Neural progenitor cell (in vitro differentiated cells): Measurements from ENCODE around the gene XAB2. TPM values are rescaled to one million over a fixed set of nuclear protein-coding genes. Genes with fewer than 3 reads are reported as not detected.

ENCODE experiments used
- DNase-seq: peaks from one replicate; pipeline ENCODE4 v3.0.0-alpha.2; 2016; ENCODE audit warnings: low spot score
- H2AFZ ChIP-seq: fragments of 200-600 bp; sonication (generic); replicated peaks from 2 replicates; pipeline ENCODE4 v1.6.1; 2016; ENCODE audit warnings: antibody characterized with exemption
- H3F3A ChIP-seq: fragments of 200-600 bp; sonication (generic); 2 replicates; pipeline ENCODE4 v1.6.1; 2016; ENCODE audit warnings: antibody characterized with exemption, low read depth
- H3K27ac ChIP-seq: fragments of 200-600 bp; sonication (generic); 2 replicates; pipeline ENCODE4 v1.5.1; 2016; ENCODE audit warnings: mild to moderate bottlenecking
- H3K27me3 ChIP-seq: fragments of 200-600 bp; sonication (generic); 2 replicates; pipeline ENCODE4 v1.6.1; 2016; ENCODE audit warnings: mild to moderate bottlenecking, moderate library complexity
- H3K36me3 ChIP-seq: fragments of 200-600 bp; sonication (generic); 2 replicates; pipeline ENCODE4 v1.5.1; 2016
- H3K4me1 ChIP-seq: fragments of 200-600 bp; sonication (generic); 2 replicates; pipeline ENCODE4 v1.6.1; 2016; ENCODE audit warnings: mixed run types
- H3K4me2 ChIP-seq: fragments of 200-600 bp; sonication (generic); 2 replicates; pipeline ENCODE4 v1.6.1; 2016
- H3K4me3 ChIP-seq: fragments of 200-600 bp; sonication (generic); 2 replicates; pipeline ENCODE4 v1.5.1; 2016
- H3K79me2 ChIP-seq: fragments of 200-600 bp; sonication (generic); 2 replicates; pipeline ENCODE4 v1.6.1; 2016; ENCODE audit warnings: low read depth
- H3K9ac ChIP-seq: fragments of 200-600 bp; sonication (generic); 2 replicates; pipeline ENCODE4 v1.6.1; 2016
- H3K9me3 ChIP-seq: fragments of 200-600 bp; sonication (generic); 2 replicates; pipeline ENCODE4 v1.5.1; 2016; ENCODE audit warnings: low read depth
- H4K20me1 ChIP-seq: fragments of 200-600 bp; sonication (generic); 2 replicates; pipeline ENCODE4 v1.6.1; 2016; ENCODE audit warnings: low read depth
- H3K27ac Mint-ChIP-seq: 3 replicates; pipeline ENCODE4 v1.8.0; 2021; ENCODE audit warnings: mixed read lengths
- H3K27me3 Mint-ChIP-seq: 2 replicates; pipeline ENCODE4 v1.8.0; 2022; ENCODE audit warnings: low read depth, mild to moderate bottlenecking, inconsistent platforms, moderate library complexity, mixed read lengths; ENCODE audit not compliant: insufficient read depth
- H3K36me3 Mint-ChIP-seq: 3 replicates; pipeline ENCODE4 v1.8.0; 2021; ENCODE audit warnings: mixed read lengths
- H3K4me1 Mint-ChIP-seq: 3 replicates; pipeline ENCODE4 v1.8.0; 2021; ENCODE audit warnings: mixed read lengths
- H3K4me3 Mint-ChIP-seq: 3 replicates; pipeline ENCODE4 v1.8.0; 2021; ENCODE audit warnings: mild to moderate bottlenecking, moderate library complexity, mixed read lengths
- H3K9me3 Mint-ChIP-seq: 3 replicates; pipeline ENCODE4 v1.8.0; 2020; ENCODE audit warnings: mixed read lengths
- CTCF ChIP-seq: fragments of 200-600 bp; sonication (generic); IDR thresholded peaks from 2 replicates; pipeline ENCODE4 v1.5.1; 2017; ENCODE audit warnings: antibody characterized with exemption, mild to moderate bottlenecking
- EZH2 ChIP-seq: fragments of 200-600 bp; sonication (generic); IDR thresholded peaks from 2 replicates; pipeline ENCODE4 v1.6.1; 2017; ENCODE audit warnings: antibody characterized with exemption, mild to moderate bottlenecking, moderate library complexity
- EZH2phosphoT487 ChIP-seq: fragments of 200-600 bp; sonication (generic); IDR thresholded peaks from 2 replicates; pipeline ENCODE4 v1.6.1; 2017; ENCODE audit warnings: antibody characterized with exemption
- total RNA-seq: library from RNA; depleted of rRNA; stranded (reverse); fragments of >200 nt; gene quantifications from 2 replicates; pipeline ENCODE4 v1.2.3, GENCODE V29; 2015; ENCODE audit warnings: low replicate concordance

The XAB2 gene
- total RNA-seq, 1 donor from 2014 or later, result 30.9 TPM

- Mint-ChIP-seq H3K27me3 (peaks cover 17% of the 10 kb centered on the region), H3K9me3 (peaks cover 2% of the 10 kb centered on the region), H3K4me3 (no peak overlapping the region), H3K27ac (no peak overlapping the region), H3K4me1 (no peaks in the 10 kb centered on the region), H3K36me3 (no peaks in the 10 kb centered on the region)
- no peak overlapping the region for H2AFZ ChIP-seq
- H3K27me3 ChIP-seq, result peaks cover 10% of the 10 kb centered on the region
- no peaks in the 10 kb centered on the region for H3K36me3 ChIP-seq
- H3K79me2 ChIP-seq, result no peaks in the 10 kb centered on the region
- no peaks in the 10 kb centered on the region for H4K20me1 ChIP-seq
- H3K9me3 ChIP-seq, result no peaks in the 10 kb centered on the region
- H3K9ac ChIP-seq, result no peak overlapping the region
- H3F3A ChIP-seq, result peaks cover 17% of the 10 kb centered on the region
- H3K4me2 ChIP-seq, result no peak overlapping the region
- H3K4me1 ChIP-seq, result no peaks in the 10 kb centered on the region
- H3K27ac ChIP-seq, result no peak overlapping the region
- H3K4me3 ChIP-seq, result no peak overlapping the region
- TF ChIP-seq CTCF (no peak), EZH2 (no peak)
- DNase-seq, result no peak
Measured at GRCh38 chr19:7640803-7641202, 11.5 kb upstream of the XAB2 start.

- H3K9me3 Mint-ChIP-seq, result peaks cover 2% of the 10 kb centered on the region
- H3K9ac ChIP-seq, result no peak overlapping the region
- H4K20me1 ChIP-seq, result no peaks in the 10 kb centered on the region
- no peak overlapping the region for H3K27ac Mint-ChIP-seq
- peaks cover 22% of the 10 kb centered on the region for H3F3A ChIP-seq
- H3K27me3 ChIP-seq, result peaks cover 19% of the 10 kb centered on the region
- no peak overlapping the region for H3K4me3 ChIP-seq
- no peak overlapping the region for H3K27ac ChIP-seq
- H3K4me1 Mint-ChIP-seq, result no peaks in the 10 kb centered on the region
- H2AFZ ChIP-seq, result no peak overlapping the region
- peak overlapping the region; percentile 2 for H3K4me3 Mint-ChIP-seq
- H3K27me3 Mint-ChIP-seq, result peaks cover 19% of the 10 kb centered on the region
- TF ChIP-seq EZH2phosphoT487 (no peak), CTCF (no peak), EZH2 (no peak)
- no peak for DNase-seq
- no peaks in the 10 kb centered on the region for H3K79me2 ChIP-seq
- no peak overlapping the region for H3K4me2 ChIP-seq
- no peaks in the 10 kb centered on the region for H3K36me3 Mint-ChIP-seq
- H3K4me1 ChIP-seq, result no peaks in the 10 kb centered on the region
- no peaks in the 10 kb centered on the region for H3K9me3 ChIP-seq
- no peaks in the 10 kb centered on the region for H3K36me3 ChIP-seq
Measured at GRCh38 chr19:7639863-7640348, 10.6 kb upstream of the XAB2 start.

GRCh38 chr19:7638802-7639465 lies 9.6 kb upstream of the XAB2 start:
- Mint-ChIP-seq H3K27me3 (peaks cover 19% of the 10 kb centered on the region), H3K27ac (no peak overlapping the region), H3K4me3 (no peak overlapping the region), H3K36me3 (no peaks in the 10 kb centered on the region), H3K9me3 (peaks cover 2% of the 10 kb centered on the region), H3K4me1 (no peaks in the 10 kb centered on the region)
- DNase-seq, result no peak
- H3K27ac ChIP-seq, result no peak overlapping the region
- H4K20me1 ChIP-seq, result no peaks in the 10 kb centered on the region
- no peaks in the 10 kb centered on the region for H3K79me2 ChIP-seq
- no peak overlapping the region for H3K9ac ChIP-seq
- peaks cover 26% of the 10 kb centered on the region for H3K27me3 ChIP-seq
- no peak for TF ChIP-seq EZH2phosphoT487
- TF ChIP-seq EZH2, result no peak
- no peak overlapping the region for H3K4me2 ChIP-seq
- no peaks in the 10 kb centered on the region for H3K36me3 ChIP-seq
- H3K4me1 ChIP-seq, result no peaks in the 10 kb centered on the region
- no peaks in the 10 kb centered on the region for H3K9me3 ChIP-seq
- no peak overlapping the region for H2AFZ ChIP-seq
- H3F3A ChIP-seq, result peaks cover 22% of the 10 kb centered on the region
- H3K4me3 ChIP-seq, result no peak overlapping the region
